Fibroblast of peridontal ligament (primary cell): Measurements from ENCODE around the gene SYNJ2.

ENCODE experiments used
- DNase-seq: peaks from one replicate; pipeline ENCODE4 v3.0.0-alpha.2; 2010; ENCODE audit errors: extremely low read depth

The SYNJ2 gene

DNA sequence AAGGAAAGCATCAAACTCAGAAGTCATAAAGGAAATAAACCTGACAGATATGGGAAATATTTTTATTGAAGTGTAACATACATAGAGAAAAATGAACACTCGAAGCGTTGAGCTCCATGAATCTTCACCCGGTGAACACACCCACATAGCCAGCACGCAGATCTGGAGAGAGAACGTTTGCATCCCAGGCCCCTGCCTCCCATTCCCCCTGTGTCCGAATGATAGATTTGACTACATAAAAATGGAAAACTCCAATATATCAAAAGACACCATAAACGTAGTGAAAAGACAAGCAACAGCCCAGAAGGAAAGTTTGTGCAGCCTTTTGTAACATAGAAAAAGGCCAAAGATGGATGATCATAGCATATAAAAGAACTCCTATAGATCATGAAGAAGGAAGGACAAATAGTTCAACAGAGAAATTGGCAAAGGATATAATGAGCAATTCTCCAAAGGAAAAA is 17.1 kb downstream of the SYNJ2 start:
- DNase-seq, result no peak

DNA sequence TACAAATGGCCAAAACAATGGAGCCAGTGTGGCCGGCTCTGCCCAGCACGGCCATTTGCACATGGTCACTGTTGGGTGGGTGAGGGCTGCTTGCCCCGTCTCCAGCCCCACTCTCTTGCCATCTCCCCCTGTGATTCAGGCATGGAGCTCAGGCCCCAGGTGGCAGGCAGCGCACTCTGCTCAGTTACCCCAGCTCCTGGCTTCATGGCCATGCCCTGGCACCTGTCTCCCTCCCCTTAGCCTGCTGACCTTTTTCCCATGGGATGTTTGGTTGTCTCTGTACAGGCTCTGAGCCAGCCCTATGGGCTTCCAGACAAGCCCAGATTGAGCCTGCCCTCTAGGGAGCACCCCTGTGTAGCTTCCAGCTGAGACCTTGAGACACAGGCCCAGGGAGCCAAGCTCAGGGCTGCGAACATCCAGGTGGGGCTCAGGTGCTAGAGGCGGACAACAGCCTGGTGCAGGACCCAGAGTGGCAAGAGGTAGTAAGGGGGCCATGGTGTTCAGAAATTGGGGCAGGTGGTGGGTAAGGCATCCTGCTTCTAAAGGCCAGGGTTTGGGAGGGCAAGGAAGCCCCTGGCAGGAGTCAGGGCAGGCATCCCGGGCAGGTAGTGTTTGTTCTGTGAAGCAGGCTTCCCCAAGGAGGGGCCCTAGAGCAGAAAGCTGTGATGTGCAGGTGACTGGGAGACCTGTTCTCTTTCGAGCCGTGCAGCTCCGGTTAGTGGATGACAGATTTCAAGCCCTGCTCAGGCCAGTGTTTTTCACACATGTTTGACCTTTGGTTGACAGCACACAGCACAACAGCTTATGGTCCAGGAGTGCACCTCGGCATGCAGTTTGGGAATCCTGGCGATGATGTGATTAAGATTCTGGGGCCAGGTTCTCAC is 17.7 kb downstream of the SYNJ2 start:
- DNase-seq, result no peak

DNA sequence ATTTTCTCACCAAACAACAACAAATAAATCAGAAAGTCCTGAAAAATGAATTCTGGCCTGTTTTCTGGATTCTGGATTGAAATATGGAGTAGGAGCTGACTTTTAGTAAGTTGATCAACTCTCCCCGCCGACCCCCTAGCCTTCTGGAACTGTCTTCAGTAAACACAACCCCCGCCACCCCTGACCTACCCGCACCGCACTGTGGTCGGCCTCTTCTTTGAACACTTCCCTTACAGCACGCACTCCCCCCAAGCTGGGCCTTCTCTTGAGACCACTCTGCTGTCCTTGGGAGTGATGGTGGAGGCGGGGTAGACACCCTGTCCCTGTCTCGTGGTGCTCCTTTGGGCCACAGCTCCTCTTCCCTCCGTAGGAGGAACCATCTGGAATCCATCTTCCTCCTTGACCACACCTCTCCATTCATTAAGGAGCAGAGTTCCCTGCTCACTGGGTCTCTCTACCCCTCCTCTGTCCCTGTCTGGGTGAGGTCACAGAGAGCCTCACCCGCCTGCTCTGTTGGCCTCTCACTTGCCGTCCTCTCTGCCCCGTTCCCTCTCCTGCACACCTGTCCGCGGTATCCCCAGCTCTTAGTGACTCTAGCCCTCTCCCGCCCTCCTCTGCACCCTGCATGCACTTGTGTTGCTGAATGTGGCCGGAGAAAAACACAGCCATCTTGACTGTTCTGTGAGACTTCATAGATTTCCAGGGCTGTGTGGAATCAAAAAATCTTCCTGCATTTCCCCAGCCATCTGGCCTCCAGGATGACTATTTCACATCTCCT is 19.1 kb downstream of the SYNJ2 start:
- no peak for DNase-seq

DNA sequence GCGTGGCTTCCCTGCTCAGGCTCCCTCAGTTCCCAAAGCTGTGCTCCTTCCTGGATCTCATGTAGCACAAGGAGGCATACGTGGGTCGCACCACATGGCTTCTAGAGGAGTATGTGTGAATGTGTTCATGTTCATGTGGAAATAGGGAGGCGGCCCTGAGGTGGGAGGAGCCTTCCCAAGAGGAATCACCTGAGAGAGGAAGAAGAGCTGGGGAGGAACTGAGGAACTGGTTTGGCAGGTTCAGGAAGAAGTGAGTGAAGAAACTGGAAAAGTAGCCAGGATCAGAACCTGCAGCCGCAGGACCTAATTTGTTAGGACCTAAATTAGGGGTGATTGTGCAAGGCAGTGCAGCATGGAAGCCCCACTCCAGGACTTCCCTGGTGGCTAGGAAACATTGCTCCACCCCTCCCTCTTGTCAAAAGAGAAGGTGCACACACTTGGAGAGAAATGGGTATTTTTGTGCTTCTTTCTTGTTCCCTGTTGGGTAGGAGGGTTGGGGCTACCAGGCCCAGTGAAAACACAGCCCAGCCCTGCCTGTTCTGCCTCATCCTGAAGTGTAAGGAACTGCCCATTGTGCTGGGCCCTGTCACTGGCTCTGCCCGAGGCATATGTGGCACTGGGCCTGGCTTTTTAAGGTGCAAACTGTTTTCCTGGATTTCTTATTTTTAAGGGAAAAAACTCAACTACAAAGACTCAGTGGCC is 20.7 kb downstream of the SYNJ2 start:
- no peak for DNase-seq

DNA sequence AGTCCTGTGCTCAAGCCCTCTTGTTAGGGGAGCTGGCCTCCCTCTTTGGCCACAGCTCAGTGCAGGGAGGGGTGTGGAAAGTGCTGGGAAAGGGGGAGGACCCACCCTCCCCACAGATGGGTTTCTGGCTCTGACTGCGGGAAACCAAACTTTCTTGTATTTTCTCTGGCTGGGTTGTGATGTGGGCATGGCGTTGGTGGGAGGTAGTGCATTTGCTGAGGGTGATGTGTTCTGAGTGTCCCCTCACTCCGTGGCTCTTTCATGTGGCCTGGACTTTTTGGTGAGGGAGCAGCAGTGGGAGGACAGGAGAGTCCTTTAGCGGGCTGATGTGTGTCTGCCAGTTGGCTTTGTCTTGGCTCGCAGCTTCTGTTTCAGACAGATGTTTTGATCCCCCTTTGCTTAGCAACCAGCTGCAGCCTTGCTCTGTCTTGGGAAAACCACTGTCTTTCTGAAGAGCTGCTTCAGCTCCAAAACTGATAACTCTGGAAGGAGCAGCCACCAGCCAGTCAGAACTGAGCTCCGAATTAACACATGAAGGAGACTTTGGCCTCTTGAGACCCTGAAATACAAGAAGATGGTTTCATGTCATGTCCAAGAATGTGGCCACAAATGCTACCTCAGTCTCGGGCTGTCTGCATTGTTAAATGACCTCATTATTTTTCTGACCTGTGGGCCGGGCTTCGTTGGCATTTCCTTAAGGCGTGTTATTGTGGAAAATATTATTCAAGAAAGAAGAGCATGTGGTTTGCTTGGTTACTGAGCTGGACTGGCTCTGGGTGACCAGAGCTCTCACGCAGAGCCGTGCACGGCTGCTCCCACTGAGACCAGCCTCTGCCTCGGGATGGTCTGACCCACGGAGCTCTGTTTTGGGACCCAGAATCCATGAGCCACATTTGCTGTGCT is 21.5 kb downstream of the SYNJ2 start:
- DNase-seq, result peak; percentile 90

DNA sequence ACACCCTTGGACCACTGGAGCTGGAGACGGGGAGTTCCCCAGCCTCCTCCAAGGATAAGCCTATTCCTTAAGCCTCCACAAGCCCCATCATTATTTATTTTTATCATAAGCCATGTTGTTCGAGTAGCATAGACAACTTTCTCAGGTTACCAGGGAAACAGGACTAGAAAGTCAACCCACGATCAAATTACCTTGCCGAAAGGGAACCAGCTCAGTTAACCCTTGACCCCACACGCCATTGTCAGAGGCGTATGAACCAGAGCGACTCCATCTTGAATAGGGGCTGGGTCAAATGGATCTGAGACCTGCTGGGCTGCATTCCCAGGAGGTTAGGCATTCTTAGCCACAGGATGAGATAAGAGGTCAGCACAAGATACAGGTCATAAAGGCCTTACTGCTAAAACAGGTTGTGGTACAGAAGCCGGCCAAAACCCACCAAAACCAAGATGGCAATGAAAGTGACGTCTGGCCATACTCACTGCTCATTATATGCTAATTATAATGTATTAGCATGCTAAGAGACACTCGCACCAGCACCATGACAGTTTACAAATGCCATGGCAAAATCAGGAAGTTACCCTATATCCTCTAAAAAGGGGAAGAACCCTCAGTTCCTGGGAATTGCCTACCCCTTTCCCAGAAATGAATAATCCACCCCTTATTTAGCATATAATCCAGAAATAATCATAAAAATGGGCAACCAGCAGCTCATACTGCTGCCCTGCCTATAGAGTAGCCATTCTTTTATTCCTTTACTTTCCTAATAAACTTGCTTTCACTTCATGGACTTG is 22.4 kb downstream of the SYNJ2 start:
- DNase-seq, result peak; percentile 44

DNA sequence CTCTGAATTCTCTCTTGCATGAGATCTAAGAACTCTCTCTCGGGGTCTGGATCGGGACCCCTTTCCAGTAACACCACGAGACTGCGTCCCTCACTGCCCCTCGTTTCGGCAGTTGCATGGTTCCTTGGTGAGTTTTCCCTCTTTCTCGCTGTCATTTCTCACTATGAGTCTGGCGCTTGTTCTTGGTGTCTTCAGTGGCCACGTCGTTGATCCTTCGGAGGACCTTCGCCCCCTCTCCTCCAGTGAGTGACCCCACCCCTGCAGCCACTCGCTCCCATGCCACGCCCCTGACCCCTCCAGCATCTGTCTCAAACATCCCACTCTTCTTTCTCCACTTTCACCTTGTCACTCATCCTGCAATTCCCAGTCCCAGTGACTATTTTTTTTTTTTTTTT is 23.0 kb downstream of the SYNJ2 start:
- DNase-seq, result no peak

DNA sequence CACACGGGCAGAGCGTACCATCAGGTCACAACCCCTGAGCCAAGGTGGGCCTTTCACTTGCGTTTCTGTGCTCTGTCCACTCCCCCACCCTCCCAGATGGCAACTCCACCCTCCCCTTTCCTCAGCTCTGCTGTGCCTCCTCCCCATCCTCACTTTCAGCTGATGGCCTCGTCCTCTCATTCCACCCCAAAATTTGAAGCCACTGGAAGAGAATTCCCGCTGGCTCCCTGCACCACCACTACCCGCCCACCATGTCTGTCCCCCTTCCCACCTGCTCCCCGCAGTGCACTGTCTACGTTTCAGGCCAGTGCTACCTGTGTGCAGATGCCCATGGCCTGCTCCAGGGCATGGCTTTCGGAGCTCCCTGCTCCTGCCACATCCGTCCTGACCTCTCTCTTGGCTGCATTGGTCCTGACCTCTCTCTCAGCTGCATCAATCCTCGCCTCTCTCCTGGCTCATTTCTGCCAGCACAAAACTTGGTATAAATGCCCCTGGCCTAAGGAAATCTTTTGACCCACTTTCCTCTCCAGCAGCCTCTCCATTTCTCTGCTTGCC is 24.0 kb downstream of the SYNJ2 start:
- no peak for DNase-seq

DNA sequence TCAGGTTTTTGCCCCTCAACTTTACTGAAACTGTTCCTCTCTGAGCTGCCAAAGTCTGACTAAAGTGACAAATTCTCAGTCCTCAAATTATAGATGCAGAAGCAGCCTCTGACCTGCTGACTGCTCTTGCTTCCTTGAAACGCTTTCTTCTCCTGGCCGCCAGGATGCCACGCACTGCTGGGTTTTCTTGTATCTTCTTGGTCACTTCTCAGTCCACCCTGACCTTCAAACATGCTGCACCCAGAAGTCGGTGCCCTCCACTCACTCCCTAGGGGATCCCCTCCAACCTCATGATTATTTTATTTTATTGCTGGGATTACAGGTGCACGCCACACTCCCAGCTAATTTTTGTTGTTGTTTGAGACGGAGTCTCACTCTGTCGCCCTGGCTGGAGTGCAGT is 24.7 kb downstream of the SYNJ2 start:
- no peak for DNase-seq

DNA sequence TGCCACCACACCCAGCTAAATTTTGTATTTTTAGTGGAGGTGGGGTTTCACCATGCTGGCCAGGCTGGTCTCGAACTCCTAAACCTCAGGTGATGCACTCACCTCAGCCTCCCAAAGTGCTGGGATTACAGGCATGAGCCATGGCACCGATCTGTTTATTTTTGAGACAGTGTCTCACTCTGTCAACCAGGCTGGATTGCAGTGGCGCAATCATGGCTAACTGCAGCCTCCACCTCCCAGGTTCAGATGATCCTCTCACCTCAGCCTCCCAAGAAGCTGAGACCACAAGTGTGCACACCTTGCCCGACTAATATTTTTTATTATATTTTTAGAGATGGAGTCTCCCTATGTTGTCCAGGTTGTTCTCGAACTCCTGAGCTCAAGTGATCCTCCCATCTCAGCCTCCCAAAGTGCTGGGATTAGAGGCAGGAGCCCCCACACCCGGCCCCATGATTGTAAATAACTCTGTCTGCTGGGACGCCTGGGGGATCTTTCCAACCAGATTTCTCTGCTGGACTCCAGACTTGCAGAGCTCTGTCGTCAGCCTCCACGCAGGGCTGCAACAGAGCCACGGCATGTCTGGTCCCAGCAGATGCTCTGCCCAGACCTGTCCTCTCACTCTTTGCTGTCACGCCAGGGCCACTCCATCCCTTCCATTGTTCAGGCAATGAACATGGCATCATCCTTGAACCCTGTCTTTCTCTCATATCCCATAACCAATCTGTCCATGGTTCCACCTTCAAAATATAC is 25.3 kb downstream of the SYNJ2 start:
- no peak for DNase-seq

DNA sequence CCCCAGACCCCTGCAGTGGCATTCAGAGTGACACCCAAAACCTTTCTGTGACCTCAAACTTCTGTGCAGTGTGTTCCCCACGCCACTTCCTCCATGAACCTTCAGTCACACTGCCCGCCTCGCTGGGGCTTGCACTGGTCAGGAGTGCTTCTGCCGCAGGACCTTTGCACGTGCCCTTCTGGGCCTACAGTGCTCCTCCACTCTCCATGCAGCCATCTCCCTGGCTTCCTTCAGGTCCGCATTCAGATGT is 27.1 kb downstream of the SYNJ2 start:
- DNase-seq, result no peak

DNA sequence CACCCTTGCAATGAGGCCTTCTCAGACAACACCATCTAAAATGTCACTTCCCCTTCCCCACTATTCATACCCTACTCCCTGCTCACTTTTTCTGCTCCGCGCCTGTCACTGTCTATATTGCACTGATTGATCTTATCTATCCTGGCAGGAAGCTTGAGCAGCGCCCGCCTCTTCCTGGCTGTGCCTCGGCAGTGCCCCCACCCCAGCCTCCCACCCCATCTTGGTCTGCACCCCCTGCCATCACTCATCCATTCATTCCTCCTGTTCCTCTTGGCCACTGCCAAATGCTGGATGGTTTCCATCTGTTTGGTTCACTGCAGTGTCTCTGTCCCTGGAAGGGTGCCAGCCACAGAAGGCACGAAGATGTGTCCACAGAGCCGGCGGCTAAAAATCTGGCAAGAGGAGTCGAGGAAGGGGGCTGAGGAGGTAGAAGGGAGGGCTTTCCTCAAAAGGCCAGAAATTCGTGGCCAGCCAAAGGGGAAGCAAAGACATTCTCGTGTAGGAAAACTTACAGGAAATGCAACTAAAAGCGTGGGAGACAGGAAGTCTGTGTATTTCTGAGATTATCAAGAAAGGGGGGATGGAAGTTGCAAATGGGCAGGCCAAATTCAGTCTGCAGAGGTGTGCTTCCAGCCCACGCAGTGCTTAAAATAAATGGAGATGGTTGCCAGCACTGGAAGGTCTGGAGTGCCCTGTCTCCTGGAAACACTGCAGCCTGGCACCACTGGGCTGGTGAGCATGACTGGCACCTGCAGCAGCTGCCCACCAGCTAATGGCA is 27.6 kb downstream of the SYNJ2 start:
- peak; percentile 64 for DNase-seq

DNA sequence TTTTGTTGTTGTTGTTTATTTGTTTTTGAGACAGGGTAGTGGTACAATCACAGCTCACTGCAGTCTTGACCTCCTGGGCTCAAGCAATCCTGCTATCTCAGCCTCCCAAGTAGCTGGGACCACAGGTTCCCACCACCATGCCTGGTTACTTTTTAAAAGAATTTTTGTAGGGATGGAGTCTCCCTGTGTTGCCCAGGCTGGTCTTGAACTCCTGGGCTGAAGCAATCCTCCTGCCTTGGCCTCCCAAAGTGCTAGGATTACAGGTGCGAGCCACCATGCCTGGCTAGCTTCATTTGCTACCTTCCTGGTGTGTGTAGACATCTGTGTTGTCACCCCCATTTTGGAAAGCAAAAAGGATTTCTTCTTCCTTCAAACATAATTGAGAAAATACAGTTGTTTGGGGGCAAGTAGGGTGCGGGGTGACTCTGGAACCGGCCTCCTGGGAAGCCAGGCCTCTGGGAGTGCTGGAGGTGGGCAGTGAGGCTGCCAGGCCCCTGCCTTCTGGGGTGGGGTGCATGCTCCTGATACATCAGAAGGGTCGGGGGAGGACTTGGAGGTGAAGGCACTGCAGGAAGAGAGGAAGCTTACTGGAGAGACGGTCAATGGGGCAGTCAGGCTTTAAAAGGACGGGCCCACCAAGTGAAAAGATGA is 28.4 kb downstream of the SYNJ2 start:
- no peak for DNase-seq

DNA sequence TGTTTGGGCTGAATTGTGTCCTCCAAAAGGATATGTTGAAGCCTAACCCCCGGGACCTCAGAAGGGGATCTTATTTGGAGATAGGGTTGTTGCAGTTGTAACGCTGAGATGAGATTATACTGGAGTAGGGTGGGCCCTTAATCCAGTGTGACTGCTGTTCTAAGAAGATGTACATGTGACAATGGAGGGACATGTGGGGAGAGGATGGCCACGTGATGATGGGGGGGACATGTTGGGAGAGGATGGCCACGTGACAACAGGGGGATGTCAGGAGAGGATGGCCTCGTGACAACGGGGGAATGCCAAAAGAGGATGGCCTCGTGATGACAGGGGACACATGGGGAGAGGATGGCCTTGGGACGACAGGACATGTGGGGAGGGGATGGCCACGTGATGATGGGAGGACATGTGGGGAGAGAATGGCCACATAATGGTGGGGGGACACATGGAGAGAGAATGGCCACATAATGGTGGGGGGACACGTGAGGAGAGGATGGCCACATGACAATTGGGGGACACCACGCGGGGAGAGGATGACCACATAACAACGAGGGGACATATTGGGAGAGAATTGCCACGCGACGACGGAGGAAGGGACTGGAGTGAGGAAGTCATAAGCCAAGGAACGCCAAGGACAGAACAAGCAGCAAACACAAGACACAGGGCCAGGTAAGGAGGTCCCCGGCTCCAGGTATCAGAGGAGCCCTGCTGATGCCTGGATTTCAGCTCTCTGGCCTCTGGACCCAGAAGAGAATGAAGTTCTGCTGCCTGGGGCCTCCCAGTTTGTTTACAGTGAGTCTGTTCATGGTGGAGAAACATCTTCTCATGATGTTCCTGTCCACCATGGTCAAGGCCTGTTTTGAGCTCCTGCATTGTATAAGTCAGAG is 29.2 kb downstream of the SYNJ2 start:
- no peak for DNase-seq

DNA sequence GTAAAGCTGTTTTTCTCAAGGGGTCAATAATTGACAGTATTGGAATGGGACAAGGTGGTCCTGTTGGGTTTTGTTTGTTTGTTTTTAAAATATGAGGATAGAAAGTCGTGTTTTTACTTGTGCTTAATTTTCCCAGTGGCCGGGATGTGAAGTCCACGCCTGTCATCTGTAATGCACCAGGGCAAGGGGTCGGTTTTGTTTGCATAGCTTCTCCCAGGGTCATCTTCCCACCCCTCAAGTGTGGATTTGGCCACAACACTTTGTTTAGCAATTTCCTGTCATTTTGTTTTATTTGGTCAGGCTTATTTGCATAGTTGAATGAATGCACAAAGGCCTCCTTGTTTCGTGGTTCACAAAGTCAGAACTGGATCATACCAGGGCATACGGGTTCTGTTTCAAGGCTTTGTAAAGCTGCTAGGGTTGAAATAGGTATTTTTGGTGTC is 29.8 kb downstream of the SYNJ2 start:
- no peak for DNase-seq

DNA sequence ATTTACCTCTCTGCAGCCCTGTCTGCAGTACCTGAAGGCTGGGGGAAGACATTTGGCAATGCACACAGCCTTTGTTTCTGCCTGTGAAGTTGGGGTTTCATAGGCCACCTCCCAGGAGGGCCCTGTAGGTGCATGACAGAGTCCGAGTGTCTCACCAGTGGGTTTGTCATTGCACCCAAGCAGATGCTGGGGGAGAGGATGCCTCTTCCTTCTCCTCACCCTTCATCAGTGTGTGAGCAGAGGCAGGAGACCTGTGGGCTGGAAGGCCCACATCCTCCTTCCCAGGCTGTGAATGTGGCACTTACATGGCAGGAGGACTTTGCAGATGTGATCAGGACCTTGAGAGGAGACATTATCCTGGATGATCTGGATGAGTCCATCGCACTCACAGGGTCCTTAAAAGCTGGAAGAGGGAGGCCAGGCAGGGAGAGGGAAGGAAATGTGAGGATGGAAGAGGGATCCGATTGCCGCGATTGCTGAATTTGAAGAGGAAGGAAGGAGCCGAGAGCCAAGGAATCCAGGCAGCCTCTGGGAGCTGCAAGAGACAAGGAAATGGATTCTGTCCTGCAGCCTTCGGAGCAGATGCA is 30.4 kb downstream of the SYNJ2 start:
- DNase-seq, result no peak

DNA sequence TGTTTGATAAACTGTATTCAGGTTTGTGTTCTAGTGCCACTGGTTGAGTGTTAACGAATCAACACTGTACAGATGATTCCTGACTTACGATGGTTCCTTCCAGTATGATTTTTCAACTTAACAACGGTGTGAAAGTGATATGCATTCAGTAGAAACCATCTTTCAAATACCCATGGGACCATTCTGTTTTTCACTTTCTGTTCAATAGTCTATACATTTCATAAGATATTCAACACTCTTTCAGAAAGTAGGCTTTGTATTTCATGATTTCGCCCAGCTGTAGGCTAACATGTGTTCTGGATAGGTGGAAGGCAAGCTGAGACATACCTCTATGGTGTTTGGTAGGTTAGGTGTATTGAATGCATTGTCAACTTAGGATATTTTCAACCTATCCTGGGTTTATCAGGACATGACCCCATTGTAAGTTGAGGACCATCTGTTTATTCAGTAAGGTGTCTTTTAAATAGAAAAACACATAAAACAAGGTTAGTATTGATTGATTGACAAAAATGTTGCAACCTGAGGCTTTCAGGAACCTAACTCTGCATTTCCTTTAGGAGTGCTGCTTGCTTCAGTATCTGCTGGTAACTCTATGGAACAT is 32.3 kb downstream of the SYNJ2 start:
- no peak for DNase-seq
